OCI-M1 (cell line): ENCODE data around the gene NUB1.
"Not testable (repeated sequence)": the region's sequence is repeated elsewhere in the genome, so short reads cannot be mapped to it uniquely, and the experiment has no call there.

Source experiments
- DNase-seq: peaks from one replicate; lab custom pipeline; 2025; lab: John Stamatoyannopoulos, UW

The NUB1 gene, protein sequence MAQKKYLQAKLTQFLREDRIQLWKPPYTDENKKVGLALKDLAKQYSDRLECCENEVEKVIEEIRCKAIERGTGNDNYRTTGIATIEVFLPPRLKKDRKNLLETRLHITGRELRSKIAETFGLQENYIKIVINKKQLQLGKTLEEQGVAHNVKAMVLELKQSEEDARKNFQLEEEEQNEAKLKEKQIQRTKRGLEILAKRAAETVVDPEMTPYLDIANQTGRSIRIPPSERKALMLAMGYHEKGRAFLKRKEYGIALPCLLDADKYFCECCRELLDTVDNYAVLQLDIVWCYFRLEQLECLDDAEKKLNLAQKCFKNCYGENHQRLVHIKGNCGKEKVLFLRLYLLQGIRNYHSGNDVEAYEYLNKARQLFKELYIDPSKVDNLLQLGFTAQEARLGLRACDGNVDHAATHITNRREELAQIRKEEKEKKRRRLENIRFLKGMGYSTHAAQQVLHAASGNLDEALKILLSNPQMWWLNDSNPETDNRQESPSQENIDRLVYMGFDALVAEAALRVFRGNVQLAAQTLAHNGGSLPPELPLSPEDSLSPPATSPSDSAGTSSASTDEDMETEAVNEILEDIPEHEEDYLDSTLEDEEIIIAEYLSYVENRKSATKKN

DNA sequence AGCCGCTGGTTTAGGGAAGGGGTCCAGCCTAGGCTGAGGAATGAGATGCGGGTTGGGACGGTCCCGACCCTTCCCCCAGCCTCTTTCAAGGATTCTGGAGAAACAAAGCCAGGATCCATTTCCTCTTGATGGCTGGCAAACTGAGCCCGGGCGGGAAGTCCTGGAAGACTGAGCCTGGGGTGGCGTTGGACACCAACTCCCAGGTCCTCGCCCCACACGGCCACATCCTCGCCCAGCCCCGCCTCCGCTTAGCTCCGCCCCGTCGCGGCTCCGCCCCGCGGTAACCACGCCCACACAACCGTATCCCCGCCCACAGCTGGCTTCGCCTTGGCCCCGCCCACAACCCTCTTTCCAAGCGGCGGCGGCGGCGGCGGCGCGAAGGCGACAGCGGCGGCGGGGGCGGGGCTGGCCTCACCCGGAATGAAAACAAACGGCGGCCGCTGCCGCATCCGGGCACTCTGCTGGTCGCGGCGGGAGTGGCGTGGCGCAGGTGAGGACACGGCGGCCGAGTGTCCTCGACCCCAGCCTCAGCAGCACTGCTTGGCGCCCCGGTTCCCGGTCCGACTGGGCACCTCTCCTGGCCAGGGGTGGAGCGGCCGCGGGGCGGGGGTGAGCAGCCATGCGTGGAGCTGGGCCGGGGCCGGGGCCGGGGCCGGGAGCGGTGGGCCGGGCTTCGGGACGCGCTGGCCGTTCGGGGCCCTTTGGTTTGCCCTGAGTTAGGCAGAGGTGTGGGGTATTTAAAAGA lies at the start of gene NUB1:
TSS of gene NUB1 (plus strand) at position 456 of the 745 bp plus-strand sequence. CDS start 3,538 bp downstream, outside the sequence.
- DNase-seq: peak; percentile 90

GRCh38 chr7:151292850-151293249 lies 48.8 kb upstream of the NUB1 start:
- DNase-seq: no peak

DNA sequence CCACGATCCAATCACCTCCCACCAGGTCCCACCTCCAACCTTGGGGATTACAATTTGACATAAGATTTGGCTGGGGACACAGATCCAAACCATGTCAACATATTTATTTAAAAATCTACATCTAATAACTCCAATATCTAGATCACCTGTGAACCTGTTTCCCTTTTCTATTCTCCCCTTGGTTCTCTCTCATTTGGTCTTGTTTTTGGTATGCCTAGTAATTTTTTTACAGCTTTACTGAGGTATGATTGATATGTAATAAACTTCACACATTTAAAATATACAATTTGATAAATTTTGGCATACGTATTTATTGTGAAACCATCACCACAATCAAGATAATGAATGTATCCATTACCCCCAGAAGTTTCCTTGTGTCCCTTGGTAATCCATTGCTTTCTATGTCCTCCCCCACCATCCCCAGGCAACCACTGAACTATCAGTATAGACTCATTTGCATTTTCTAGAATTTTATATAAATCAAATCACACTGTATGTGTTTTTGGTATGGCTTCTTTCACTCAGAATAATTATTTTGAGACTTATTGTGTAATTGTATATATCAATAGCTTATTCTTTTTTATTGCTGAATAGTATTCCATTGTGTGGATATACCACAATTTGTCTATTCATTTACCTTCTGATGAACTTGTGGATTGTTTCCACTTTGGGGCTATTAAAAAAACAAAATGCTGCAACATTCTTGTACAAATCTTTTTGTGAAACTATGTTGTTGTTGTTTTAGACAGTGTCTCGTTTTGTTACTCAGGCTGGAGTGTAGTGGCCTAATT lies 45.2 kb upstream of the NUB1 start:
- DNase-seq: no peak

GRCh38 chr7:151298765-151299164 lies 42.8 kb upstream of the NUB1 start:
- DNase-seq: no peak

DNA sequence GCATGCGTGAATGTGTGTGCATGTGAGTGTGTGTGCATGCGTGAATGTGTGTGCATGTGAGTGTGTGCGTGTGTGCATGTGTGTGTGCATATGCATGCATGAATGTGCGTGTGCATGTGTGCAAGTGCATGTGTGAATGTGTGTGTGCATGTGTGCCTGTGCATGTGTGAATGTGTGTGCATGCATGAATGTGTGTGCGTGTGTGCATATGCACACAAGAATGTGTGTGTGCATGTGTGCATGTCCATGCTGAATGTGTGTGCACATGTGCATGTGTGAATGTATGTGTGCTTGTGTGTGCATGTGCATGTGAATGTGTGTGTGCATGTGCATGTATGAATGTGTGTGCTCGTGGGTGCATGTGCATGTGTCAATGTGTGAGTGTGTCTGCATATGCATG lies 42.1 kb upstream of the NUB1 start:
- DNase-seq: no peak

DNA sequence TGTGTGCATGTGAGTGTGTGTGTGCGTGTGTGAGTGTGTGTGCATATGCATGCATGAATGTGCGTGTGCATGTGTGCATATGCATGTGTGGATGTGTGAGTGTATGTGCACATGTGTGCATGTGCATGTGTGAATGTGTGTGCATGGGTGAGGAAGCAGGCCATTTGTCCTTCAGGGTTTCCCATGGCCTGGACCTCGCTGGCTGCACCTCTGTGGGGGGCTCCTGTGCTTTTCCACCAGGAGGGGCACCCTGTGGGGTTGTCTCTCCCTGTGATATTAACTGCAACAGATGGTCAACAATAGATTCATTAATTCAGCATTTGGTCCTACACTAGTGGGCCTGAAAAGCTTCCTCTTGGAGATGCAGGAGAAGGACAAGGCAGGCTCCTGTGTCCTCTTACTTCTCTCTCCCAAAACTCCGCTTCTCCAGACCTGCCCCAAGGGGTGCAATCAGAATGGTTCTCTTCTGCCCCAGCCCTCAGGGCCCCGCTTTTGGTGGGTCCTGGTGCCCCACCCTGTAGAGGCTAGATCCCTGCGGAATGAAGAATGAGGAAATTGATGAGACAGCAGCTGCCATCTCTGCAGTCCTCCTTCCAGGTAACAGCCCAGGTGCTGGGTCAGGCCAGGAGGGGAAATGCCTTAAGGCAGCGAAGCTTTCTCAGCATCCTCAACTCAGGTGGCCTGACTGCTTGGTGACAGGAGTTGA lies 41.5 kb upstream of the NUB1 start:
- DNase-seq: no peak

- DNase-seq: no peak
Measured at GRCh38 chr7:151301471-151302462, 39.8 kb upstream of the NUB1 start.

DNA sequence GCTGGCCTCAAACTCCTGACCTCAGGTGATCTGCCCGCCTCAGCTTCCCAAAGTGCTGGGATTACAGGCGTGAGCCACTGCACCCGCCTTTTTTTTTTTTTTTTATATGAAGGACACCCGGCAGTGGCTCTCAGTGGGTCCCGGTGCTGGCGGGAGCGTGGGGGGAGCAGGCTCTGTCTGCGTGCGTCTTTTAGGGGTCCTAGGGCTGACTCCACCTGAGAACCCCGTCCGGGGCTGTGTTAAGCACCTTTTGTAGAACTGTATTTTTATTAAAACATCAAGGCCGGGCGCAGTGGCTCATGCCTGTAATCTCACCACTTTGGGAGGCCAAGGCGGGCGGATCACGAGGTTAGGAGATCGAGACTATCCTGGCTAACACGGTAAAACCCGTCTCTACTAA lies 37.4 kb upstream of the NUB1 start:
- not testable (repeated sequence) for DNase-seq

GRCh38 chr7:151304856-151305255 lies 36.8 kb upstream of the NUB1 start:
- no peak for DNase-seq

GRCh38 chr7:151306374-151306773 lies 35.2 kb upstream of the NUB1 start:
- DNase-seq: no peak

- no peak for DNase-seq
Measured at GRCh38 chr7:151306860-151307259, 34.8 kb upstream of the NUB1 start.

DNA sequence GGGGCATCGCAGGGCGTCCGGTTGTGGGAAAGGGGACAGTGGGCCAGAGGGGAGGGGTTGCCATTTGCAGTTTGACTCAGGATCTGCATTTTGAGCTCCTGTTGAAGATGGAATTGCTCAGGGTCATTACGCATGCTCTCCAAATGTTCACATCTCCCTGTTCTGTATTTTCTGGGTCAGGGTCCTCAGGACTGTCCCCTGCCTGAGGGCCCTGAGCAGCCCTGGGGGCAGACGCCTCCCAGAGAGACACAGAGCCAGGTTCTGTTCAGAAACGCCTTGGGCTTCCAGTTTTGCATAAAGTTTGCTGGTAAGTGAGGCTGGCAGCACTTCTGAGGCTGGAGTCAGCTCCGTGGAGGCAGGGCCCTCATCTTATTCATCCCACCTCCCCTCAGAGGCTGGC lies 34.1 kb upstream of the NUB1 start:
- DNase-seq: no peak

DNA sequence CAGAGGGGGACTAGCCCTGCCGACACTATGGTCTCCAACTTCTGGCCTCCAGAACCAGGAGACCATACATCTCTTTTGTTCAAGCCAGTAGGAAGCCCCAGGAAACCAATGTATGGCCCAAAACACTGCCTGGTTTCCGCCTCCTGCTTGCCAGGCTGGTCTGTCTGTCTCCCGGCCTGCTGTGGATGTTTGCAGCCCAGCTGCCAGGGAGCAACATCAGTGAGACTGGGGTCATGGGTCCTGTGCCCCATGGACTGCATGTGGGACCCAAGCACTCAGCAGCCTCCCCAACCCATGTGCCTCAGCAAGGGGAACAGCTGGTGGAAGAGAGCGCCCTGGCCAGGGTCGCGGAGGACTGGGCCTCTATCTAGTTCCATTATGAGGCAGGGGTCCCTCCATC lies 33.4 kb upstream of the NUB1 start:
- no peak for DNase-seq

GRCh38 chr7:151308791-151309190 lies 32.8 kb upstream of the NUB1 start:
- DNase-seq: no peak

- DNase-seq: no peak
Measured at GRCh38 chr7:151309311-151309710, 32.3 kb upstream of the NUB1 start.

DNA sequence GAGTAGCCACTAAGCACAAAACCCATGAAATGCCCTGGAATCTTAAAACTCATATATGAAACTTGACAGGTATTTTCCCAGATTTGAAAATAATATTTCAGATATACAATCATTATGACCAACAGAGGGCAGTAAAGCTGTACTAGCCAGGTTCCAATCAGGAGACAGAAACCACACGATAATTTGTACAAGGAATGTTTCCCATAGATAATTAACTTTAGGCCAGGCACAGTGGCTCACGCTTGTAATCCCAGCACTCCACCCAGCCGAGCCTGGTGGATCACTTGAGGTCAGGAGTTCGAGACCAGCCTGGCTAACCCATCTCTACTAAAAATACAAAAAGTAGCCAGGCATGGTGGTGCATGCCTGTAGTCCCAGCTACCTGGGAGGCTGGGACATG lies 31.0 kb upstream of the NUB1 start:
- DNase-seq: peak; percentile 67

DNA sequence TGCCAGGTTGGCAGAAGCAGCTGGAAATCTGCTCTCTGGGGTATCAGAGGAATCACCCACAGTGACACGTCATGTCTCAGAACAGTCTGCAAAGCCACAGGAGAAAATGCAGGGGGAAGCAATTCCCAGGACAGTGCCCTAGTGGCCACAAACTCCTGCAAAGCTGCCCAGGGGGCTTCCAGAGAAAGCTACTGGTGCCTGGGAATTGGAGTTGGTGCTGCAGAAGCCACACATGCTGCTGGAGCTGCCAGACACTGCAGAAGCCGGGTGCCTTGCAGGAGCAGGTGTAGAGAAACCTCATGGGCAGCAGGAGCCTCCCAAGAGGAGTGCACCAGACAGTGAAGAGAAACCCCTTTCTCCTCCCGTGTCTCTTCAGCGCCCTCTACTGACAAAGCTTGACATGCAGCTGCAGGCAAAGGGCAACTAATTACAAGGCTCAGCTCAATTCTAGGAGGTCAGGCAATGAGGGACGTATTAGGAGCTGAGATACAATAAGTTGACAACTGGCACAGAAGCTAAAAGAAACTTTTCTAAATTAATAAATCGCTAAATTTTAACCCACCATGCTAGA lies 30.2 kb upstream of the NUB1 start:
- DNase-seq: peak; percentile 53

DNA sequence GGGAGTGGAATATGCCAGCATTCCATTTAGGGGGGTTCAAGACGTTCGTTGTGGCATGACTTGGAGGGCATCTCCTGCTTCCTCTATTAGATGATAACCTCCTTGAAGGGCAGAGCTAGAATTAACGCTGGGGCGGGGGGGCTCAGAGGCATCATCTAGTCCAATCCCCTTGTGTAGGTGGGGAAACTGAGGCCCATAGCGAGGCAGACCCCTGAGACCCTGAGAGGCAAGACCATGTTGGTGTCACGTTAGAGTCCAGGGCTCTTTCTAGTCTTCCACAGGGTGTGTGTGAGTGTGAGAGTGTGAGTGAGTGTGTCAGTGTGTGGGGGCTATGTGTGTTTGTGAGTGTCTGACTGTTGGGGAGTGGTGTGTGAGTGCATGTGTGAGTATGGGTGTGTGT lies 29.3 kb upstream of the NUB1 start:
- no peak for DNase-seq

DNA sequence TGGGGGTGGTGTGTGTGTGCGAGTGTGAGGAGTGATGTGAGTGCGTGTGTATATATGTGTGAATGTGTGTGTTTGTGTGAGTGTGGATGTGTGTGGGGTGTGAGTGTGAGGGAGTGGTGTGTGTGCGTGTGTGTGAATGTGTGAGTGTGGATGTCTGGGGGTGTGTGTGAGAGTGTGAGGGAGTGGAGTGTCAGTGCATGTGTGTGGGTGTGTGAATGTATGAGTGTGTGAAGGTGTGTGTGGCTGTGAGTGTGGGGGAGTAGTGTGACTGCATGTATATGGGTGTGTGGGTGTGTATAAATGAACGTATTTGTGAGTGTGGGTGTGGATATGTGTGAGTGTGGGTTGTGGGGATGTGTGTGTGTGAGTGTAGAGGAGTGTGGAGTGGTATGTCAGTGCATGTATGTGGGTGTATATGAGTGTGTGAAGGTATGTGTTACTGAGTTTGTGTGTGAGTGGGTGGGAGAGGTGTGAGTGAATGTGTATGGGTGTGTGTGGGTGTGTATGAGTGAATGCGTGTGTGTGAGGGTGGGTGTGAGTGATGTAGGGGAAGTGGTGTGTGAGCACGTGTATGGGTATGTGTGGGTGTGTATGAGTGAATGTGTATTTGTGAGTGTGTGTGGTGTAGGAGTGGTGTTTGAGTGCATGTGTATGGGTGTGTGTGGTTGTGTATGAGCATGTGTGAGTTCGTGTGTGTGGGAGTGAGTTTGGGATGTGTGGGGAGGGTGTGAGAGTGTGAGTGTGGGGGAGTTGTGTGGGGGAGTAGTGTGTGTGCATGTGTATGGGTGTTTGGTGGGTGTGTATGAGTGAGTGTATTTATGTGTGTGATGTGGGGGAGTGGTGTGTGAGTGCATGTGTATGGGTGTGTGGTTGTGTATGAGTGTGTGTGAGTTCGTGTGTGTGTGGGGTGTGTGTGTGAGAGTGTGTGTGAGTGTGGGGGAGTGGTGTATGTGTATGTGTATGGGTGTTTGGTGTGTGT lies 28.5 kb upstream of the NUB1 start:
- no peak for DNase-seq
